Activated B cell treated with CpG ODN at 0.5 μM for 24 hours (primary cell): Measurements from ENCODE around the gene TLE5. TPM values are rescaled to one million over a fixed set of nuclear protein-coding genes. Genes with fewer than 3 reads are reported as not detected.
"Not testable (repeated sequence)": the region's sequence is repeated elsewhere in the genome, so short reads cannot be mapped to it uniquely, and the experiment has no call there.

Source experiments
- ATAC-seq: fragments of 200-7000 bp; cut with Tn5 transposase; one replicate; pipeline ENCODE4 v1.10.0; 2021; ENCODE audit warnings: low read depth, mild to moderate bottlenecking, moderate library complexity
- CTCF ChIA-PET: fragments of 350-600 bp; sonication (Branson Sonifier 250); formaldehyde crosslinking; loops from one replicate; lab custom pipeline; 2021; ENCODE audit warnings: antibody characterized with exemption; lab: Charles Lee
- POLR2A ChIA-PET: fragments of 350-600 bp; sonication (Branson Sonifier 250); formaldehyde crosslinking; loops from one replicate; lab custom pipeline; 2021; ENCODE audit warnings: antibody characterized with exemption; lab: Charles Lee
- DNase-seq: peaks from one replicate; pipeline ENCODE4 v3.0.0; 2022
- H3K27ac Mint-ChIP-seq: one replicate; pipeline ENCODE4 v1.8.0; 2020; ENCODE audit warnings: mixed read lengths
- H3K27me3 Mint-ChIP-seq: one replicate; pipeline ENCODE4 v1.8.0; 2021; ENCODE audit warnings: mixed read lengths
- H3K36me3 Mint-ChIP-seq: one replicate; pipeline ENCODE4 v1.8.0; 2021; ENCODE audit warnings: low read depth, mixed read lengths
- H3K4me1 Mint-ChIP-seq: one replicate; pipeline ENCODE4 v1.8.0; 2021; ENCODE audit warnings: mixed read lengths
- H3K4me3 Mint-ChIP-seq: one replicate; pipeline ENCODE4 v1.8.0; 2020; ENCODE audit warnings: mild to moderate bottlenecking, mixed read lengths
- H3K9me3 Mint-ChIP-seq: one replicate; pipeline ENCODE4 v1.8.0; 2020; ENCODE audit warnings: mixed read lengths
- intact Hi-C: fragments of 100-400 bp; cut with micrococcal nuclease; formaldehyde crosslinking; loops from one replicate; pipeline ENCODE4 v1.15.1; 2024
- total RNA-seq: library from RNA; stranded (reverse); gene quantifications from 2 replicates; pipeline ENCODE4 v1.2.3, GENCODE V29; 2022
- TF ChIP-seq, protein P1 (sequence below): fragments of 200-600 bp; IDR thresholded peaks from one replicate; pipeline ENCODE4 v1.8.0; 2022; ENCODE audit warnings: antibody characterized with exemption, mild to moderate bottlenecking

Gene TLE5
- total RNA-seq, 1 donor from 2014 or later, result 323 TPM

DNA sequence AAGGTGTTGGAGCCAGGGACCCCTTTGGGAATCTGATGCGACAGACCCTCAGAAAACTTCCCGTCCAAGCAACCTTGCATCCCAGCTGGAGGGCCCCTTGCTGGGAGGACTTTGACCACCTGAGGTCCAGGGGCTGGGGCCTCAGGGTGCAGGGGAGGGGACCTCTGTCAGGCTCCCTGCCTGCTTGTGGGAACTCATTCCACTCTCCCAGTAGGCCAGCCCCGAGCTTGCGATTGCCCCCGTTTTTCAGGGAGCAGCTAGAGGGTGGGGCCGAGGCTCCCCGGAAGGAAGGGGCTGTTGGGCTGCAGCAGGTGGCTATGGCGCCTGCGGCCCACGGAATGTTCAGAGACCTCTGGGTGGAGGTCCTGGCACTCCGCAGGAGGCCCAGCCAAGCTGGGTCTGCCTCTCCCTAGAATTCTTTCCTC lies 34.6 kb upstream of the TLE5 start:
- DNase-seq, result no peak
- Mint-ChIP-seq H3K27ac (no peak overlapping the region), H3K27me3 (no peaks in the 10 kb centered on the region), H3K36me3 (no peaks in the 10 kb centered on the region), H3K9me3 (no peaks in the 10 kb centered on the region), H3K4me1 (peaks cover 33% of the 10 kb centered on the region), H3K4me3 (no peak overlapping the region)
- TF ChIP-seq, protein P1, sequence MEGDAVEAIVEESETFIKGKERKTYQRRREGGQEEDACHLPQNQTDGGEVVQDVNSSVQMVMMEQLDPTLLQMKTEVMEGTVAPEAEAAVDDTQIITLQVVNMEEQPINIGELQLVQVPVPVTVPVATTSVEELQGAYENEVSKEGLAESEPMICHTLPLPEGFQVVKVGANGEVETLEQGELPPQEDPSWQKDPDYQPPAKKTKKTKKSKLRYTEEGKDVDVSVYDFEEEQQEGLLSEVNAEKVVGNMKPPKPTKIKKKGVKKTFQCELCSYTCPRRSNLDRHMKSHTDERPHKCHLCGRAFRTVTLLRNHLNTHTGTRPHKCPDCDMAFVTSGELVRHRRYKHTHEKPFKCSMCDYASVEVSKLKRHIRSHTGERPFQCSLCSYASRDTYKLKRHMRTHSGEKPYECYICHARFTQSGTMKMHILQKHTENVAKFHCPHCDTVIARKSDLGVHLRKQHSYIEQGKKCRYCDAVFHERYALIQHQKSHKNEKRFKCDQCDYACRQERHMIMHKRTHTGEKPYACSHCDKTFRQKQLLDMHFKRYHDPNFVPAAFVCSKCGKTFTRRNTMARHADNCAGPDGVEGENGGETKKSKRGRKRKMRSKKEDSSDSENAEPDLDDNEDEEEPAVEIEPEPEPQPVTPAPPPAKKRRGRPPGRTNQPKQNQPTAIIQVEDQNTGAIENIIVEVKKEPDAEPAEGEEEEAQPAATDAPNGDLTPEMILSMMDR, result no peak
- POLR2A ChIA-PET, result interaction anchor here (0.6 kb wide), 1 partner anchor 1135 kb away, joined by 6 read pairs; no protein-coding TSS in a partner anchor
- intact Hi-C loops, result no loop called here
- CTCF ChIA-PET, result interaction anchor here (1.8 kb wide), 1 partner anchor 12 kb away, joined by 4 read pairs; no protein-coding TSS in a partner anchor
- ATAC-seq, result no peak

DNA sequence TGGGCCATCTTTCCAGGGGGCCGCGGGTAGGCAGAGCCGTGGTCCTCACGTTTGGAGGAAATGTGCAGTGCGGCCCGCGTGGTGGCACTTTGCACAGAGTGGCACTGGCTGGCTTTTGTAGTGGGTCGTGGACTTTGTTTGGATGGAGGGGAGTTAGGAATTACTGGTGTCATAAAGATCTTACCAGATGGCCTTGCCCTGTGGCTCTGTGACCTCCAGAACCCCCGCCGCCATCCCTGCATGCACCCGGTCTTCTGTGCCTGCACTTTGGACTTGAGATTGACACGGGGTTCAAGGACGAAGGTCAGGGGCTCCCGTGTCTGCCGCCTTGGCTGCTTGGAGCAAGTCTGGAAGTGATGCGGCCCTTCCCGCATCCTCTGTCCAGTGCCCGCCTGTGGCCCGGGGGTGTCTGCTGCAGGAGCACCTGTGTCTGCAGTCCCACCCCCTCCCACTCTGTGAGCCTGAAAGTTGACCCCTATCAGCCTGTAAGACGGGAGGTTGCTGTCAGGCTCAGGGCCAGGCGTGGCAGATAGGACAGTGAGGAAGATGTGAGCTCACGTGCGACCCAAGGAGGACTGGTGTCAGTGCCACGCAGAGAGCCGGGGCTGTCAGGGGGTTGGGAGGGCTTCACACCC lies 34.1 kb upstream of the TLE5 start:
- peak overlapping the region; percentile 73 for H3K4me3 Mint-ChIP-seq
- peaks cover 33% of the 10 kb centered on the region for H3K4me1 Mint-ChIP-seq
- DNase-seq (no peak), ATAC-seq (no peak)
- TF ChIP-seq, protein P1, result no peak
- intact Hi-C loops, result no loop called here
- no peaks in the 10 kb centered on the region for H3K36me3 Mint-ChIP-seq
- no peaks in the 10 kb centered on the region for H3K9me3 Mint-ChIP-seq
- CTCF ChIA-PET, result interaction anchor here (0.9 to 1.8 kb wide), 2 partner anchors 12 to 20 kb away, joined by 3 to 4 read pairs; no protein-coding TSS in a partner anchor
- H3K27ac Mint-ChIP-seq, result no peak overlapping the region
- H3K27me3 Mint-ChIP-seq, result no peaks in the 10 kb centered on the region
- POLR2A ChIA-PET, result interaction anchor here (0.6 kb wide), 1 partner anchor 1135 kb away, joined by 6 read pairs; no protein-coding TSS in a partner anchor

DNA sequence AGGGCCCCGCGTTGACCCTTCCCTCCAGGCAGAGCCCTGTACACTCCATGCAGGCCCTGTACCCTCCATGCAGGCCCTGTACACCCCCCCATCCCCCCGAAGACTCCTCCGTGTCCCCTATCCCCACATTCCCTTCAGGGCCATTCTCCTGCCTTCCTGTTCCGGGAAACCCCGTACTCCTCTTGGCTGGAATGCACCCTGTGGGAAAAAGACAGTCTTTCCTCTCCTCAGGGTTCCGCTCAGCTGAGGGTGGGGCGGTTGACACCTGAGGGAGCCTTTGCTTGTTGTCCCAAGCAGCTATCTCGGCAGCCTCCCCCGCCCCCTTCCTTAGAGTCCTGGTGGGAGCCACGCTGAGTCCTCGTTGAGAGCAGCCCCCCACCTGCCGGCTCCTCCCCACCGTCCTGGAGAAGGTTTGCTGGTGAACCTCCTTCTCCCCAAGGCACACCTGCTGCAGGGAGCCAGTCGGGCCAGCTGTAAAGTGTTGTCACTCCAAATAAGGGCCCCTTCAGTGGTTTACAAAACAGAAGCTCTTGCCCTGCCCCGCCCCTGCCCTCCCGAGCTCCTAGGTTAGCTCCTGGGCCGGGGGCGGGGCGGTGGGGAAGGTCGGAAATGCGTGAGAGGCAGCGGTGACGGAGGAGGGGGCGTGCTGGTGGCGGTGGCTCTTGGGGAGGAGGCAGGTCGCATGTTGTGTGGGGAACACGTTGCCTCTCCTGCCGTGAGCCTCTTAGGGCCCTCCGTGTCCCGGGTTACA lies 33.3 kb upstream of the TLE5 start:
- TF ChIP-seq, protein P1, result no peak
- Mint-ChIP-seq H3K4me3 (peak overlapping the region; percentile 73), H3K27ac (no peak overlapping the region), H3K4me1 (peaks cover 33% of the 10 kb centered on the region), H3K9me3 (no peaks in the 10 kb centered on the region), H3K27me3 (no peaks in the 10 kb centered on the region), H3K36me3 (no peaks in the 10 kb centered on the region)
- no peak for ATAC-seq
- ChIA-PET CTCF (interaction anchor here (0.9 to 1.9 kb wide), 3 partner anchors 8 to 20 kb away, joined by 3 to 8 read pairs (median 4); no protein-coding TSS in a partner anchor), POLR2A (interaction anchor here (0.7 kb wide), 1 partner anchor 687 kb away, joined by 6 read pairs; no protein-coding TSS in a partner anchor)
- no peak for DNase-seq
- intact Hi-C loops, result no loop called here

DNA sequence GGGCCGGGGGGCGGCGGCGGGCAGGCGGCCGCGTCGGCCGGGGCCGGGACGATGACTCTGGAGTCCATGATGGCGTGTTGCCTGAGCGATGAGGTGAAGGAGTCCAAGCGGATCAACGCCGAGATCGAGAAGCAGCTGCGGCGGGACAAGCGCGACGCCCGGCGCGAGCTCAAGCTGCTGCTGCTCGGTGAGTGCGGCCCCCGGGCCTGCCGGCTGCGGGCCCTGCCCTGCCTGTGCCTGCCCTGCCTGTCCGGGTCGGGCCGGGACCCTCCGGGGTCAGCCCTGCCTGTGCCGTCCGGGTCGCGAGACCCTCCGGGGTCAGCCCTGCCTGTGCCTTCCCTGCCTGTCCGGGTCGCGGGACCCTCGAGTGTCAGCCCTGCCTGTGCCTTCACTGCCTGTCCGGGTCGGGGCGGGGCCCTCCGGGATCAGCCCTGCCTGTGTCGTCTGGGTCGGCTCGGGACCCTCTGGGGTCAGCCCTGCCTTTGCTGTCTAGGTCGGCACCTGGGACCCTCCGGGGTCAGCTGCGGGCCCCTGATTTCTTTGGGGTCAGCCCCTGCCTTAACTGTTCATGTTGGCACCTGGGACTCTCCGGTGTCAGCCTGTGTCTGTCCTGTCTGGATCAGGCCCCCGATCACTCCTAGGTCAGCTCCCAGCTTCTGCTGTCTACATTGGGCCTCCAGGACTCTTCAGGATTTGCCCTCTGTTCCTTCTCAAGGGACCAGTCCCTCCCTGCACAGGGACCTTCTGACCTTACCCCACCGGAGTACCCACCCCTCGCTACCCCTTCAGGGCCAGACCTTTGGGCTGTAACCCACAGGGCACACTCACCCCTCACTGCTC lies 32.5 kb upstream of the TLE5 start:
- Mint-ChIP-seq H3K36me3 (no peaks in the 10 kb centered on the region), H3K9me3 (no peaks in the 10 kb centered on the region), H3K4me1 (peaks cover 29% of the 10 kb centered on the region), H3K27ac (no peak overlapping the region), H3K27me3 (no peaks in the 10 kb centered on the region), H3K4me3 (peak overlapping the region; percentile 73)
- peak; percentile 38 for ATAC-seq
- ChIA-PET CTCF (interaction anchor here (1.3 to 1.9 kb wide), 2 partner anchors 9 to 10 kb away, joined by 4 to 8 read pairs; no protein-coding TSS in a partner anchor), POLR2A (interaction anchor here (1.3 kb wide), 1 partner anchor 59 kb away, joined by 4 read pairs; no protein-coding TSS in a partner anchor)
- intact Hi-C loops, result no loop called here
- TF ChIP-seq, protein P1, result no peak
- DNase-seq, result peak; percentile 45

DNA sequence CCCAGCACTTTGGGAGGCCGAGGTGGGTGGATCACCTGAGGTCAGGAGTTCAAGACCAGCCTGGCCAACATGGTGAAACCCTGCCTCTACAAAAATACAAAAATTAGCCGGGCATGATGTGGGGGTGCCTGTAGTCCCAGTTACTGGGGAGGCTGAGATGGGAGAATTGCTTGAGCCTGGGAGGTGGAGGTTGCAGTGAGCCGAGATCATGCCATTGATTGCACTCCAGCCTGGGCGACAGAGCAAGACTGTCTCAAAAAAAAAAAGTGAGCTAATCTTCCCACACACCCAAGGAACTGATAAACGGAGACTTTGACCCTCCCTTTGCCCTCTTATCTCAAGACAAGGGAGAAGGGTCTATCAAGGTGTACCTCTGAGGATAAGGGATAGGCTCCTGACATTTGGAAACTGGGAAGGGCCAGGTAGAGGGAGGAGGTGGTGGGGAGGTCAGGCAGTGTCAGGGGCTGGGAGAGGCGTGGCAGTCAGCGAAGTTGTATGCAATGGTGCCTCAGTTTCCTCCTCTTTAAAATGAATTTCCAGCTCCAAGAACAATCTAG lies 27.1 kb upstream of the TLE5 start:
- POLR2A ChIA-PET, result interaction anchor here (0.6 kb wide), 2 partner anchors 24 to 60 kb away, joined by 3 to 5 read pairs; no protein-coding TSS in a partner anchor

More for the DNA sequence above, 27.1 kb upstream of the TLE5 start:
- H3K36me3 Mint-ChIP-seq, H3K27ac Mint-ChIP-seq, CTCF ChIA-PET, DNase-seq, H3K4me1 Mint-ChIP-seq, H3K9me3 Mint-ChIP-seq, intact Hi-C loops, H3K27me3 Mint-ChIP-seq, ATAC-seq, H3K4me3 Mint-ChIP-seq: not testable (repeated sequence)
